ENCODE measurements around the gene UBXN7.

- no peak for TF ChIP-seq CTCF (conservative IDR thresholded peaks at IDR 0.05 in 1 of 2, IDR thresholded peaks at IDR 0.05 in 1 of 2; ENCODE audit: low read depth in 1 of 2, low read length in 2 of 2)
- TF ChIP-seq EZH2 (IDR thresholded peaks at IDR 0.05; ENCODE audit: low read length, missing control alignments) = no peak
Observed at GRCh38 chr3:196341137-196341536, 91.1 kb downstream of the UBXN7 start.
